ENCODE data around the gene C12orf56.
"Not testable (repeated sequence)": the region's sequence is repeated elsewhere in the genome, so short reads cannot be mapped to it uniquely, and the experiment has no call there.

C12orf56 gene

GRCh38 chr12:64318605-64319004, 72.0 kb downstream of the C12orf56 start:
- in situ Hi-C loops (cut with MboI; ENCODE audit: low sequenced_read_pairs), result no loop called here

GRCh38 chr12:64311877-64312276, 78.7 kb downstream of the C12orf56 start:
- in situ Hi-C loops (cut with MboI; ENCODE audit: low sequenced_read_pairs), result no loop called here

GRCh38 chr12:64304571-64304970, 86.0 kb downstream of the C12orf56 start:
- in situ Hi-C loops (cut with MboI; ENCODE audit: low sequenced_read_pairs), result no loop called here

GRCh38 chr12:64299628-64300027, 90.9 kb downstream of the C12orf56 start:
- in situ Hi-C loops (cut with MboI; ENCODE audit: low sequenced_read_pairs), result no loop called here

GRCh38 chr12:64296301-64296700, 94.3 kb downstream of the C12orf56 start:
- in situ Hi-C loops (cut with MboI; ENCODE audit: low sequenced_read_pairs), result no loop called here

GRCh38 chr12:64293654-64294364, 96.7 kb downstream of the C12orf56 start:
- in situ Hi-C loops (cut with MboI; ENCODE audit: low sequenced_read_pairs), result no loop called here

- in situ Hi-C loops (cut with MboI; ENCODE audit: low sequenced_read_pairs), result not testable (repeated sequence)
Observed at GRCh38 chr12:64293174-64293573, 97.4 kb downstream of the C12orf56 start.

GRCh38 chr12:64286521-64286920, 104.0 kb downstream of the C12orf56 start:
- in situ Hi-C loops (cut with MboI; ENCODE audit: low sequenced_read_pairs), result no loop called here

GRCh38 chr12:64284256-64284655, 106.3 kb downstream of the C12orf56 start:
- in situ Hi-C loops (cut with MboI; ENCODE audit: low sequenced_read_pairs), result no loop called here

GRCh38 chr12:64278421-64278820, 112.1 kb downstream of the C12orf56 start:
- in situ Hi-C loops (cut with MboI; ENCODE audit: low sequenced_read_pairs), result no loop called here

- in situ Hi-C loops (cut with MboI; ENCODE audit: low sequenced_read_pairs), result no loop called here
Observed at GRCh38 chr12:64273527-64274403, 116.8 kb downstream of the C12orf56 start.

GRCh38 chr12:64270411-64270810, 120.1 kb downstream of the C12orf56 start:
- in situ Hi-C loops (cut with MboI; ENCODE audit: low sequenced_read_pairs), result no loop called here

GRCh38 chr12:64269161-64269560, 121.4 kb downstream of the C12orf56 start:
- in situ Hi-C loops (cut with MboI; ENCODE audit: low sequenced_read_pairs), result no loop called here

GRCh38 chr12:64268409-64268808, 122.1 kb downstream of the C12orf56 start:
- in situ Hi-C loops (cut with MboI; ENCODE audit: low sequenced_read_pairs), result no loop called here

GRCh38 chr12:64265839-64266238, 124.7 kb downstream of the C12orf56 start:
- in situ Hi-C loops (cut with MboI; ENCODE audit: low sequenced_read_pairs), result no loop called here

- in situ Hi-C loops (cut with MboI; ENCODE audit: low sequenced_read_pairs), result no loop called here
Observed at GRCh38 chr12:64261813-64262212, 128.7 kb downstream of the C12orf56 start.

GRCh38 chr12:64258576-64258975, 132.0 kb downstream of the C12orf56 start:
- in situ Hi-C loops (cut with MboI; ENCODE audit: low sequenced_read_pairs), result loop anchor here (10.0 kb wide), 1 partner anchor 424 kb away; no protein-coding TSS in a partner anchor

- in situ Hi-C loops (cut with MboI; ENCODE audit: low sequenced_read_pairs), result loop anchor here (10.0 kb wide), 1 partner anchor 421 kb away; no protein-coding TSS in a partner anchor
Observed at GRCh38 chr12:64256166-64256800, 134.3 kb downstream of the C12orf56 start.

- in situ Hi-C loops (cut with MboI; ENCODE audit: low sequenced_read_pairs), result loop anchor here (10.0 kb wide), 1 partner anchor 420 kb away; no protein-coding TSS in a partner anchor
Observed at GRCh38 chr12:64255249-64255648, 135.3 kb downstream of the C12orf56 start.

- in situ Hi-C loops (cut with MboI; ENCODE audit: low sequenced_read_pairs), result loop anchor here (10.0 kb wide), 1 partner anchor 419 kb away; no protein-coding TSS in a partner anchor
Observed at GRCh38 chr12:64253356-64253755, 137.2 kb downstream of the C12orf56 start.

- in situ Hi-C loops (cut with MboI; ENCODE audit: low sequenced_read_pairs), result loop anchor here (10.0 kb wide), 1 partner anchor 418 kb away; no protein-coding TSS in a partner anchor
Observed at GRCh38 chr12:64252681-64253080, 137.9 kb downstream of the C12orf56 start.
